Stimulated activated CD8-positive, alpha-beta memory T cell treated with anti-CD3 and anti-CD28 coated beads, Interleukin-4, amount 100 ng/mL, for 24 hours (primary cell): ENCODE data around the gene PCDHGB4.
"Not testable (repeated sequence)": the region's sequence is repeated elsewhere in the genome, so short reads cannot be mapped to it uniquely, and the experiment has no call there.

ENCODE experiments used
- DNase-seq: peaks from one replicate; pipeline ENCODE4 v3.0.0-alpha.2; 2020; ENCODE audit warnings: low read depth

Gene PCDHGB4

DNA sequence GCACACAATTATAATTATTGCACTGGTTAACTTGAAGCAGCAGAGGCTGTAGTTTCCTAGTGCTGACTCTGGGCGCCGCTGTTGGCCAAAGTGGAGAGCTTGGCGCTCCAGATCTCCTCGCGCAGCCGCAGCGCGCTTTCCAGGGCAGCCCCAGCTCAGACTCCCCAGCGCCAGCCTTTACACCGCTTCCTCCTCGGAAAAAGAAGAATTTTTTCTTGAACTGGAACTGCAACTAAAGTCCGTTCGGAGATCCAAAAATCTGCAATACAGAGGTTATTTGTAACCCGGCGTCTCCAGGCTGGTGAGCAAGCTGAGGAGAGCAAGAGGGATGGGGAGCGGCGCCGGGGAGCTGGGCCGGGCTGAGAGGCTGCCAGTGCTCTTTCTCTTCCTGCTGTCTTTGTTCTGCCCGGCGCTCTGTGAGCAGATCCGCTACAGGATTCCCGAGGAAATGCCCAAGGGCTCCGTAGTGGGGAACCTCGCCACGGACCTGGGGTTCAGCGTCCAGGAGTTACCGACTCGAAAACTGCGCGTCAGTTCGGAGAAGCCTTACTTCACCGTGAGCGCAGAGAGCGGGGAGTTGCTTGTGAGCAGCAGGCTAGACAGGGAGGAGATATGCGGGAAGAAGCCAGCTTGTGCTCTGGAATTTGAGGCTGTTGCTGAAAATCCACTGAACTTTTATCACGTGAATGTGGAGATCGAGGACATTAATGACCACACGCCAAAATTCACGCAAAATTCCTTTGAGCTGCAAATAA, at the start of gene PCDHGB4:
Gene PCDHGB4 (plus strand): TSS at position 142 of the 755 bp plus-strand sequence. CDS start 187 bp downstream, at position 329.
- DNase-seq: not testable (repeated sequence)

- DNase-seq: no peak
Observed at GRCh38 chr5:141338538-141339306, 48.8 kb upstream of the PCDHGB4 start, which contains the start of gene PCDHGA2. PCDHGA2 (plus strand) TSS chr5:141338760.

DNA sequence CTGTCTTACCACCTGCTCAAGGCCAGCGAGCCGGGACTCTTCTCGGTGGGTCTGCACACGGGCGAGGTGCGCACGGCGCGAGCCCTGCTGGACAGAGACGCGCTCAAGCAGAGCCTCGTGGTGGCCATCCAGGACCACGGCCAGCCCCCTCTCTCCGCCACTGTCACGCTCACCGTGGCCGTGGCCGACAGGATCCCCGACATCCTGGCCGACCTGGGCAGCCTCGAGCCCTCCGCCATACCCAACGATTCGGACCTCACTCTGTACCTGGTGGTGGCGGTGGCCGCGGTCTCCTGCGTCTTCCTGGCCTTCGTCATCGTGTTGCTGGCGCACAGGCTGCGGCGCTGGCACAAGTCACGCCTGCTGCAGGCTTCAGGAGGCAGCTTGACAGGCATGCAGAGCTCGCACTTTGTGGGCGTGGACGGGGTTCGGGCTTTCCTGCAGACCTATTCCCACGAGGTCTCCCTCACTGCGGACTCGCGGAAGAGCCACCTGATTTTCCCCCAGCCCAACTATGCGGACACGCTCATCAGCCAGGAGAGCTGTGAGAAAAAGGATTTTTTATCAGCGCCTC, 46.6 kb upstream of the PCDHGB4 start:
- DNase-seq: not testable (repeated sequence)

DNA sequence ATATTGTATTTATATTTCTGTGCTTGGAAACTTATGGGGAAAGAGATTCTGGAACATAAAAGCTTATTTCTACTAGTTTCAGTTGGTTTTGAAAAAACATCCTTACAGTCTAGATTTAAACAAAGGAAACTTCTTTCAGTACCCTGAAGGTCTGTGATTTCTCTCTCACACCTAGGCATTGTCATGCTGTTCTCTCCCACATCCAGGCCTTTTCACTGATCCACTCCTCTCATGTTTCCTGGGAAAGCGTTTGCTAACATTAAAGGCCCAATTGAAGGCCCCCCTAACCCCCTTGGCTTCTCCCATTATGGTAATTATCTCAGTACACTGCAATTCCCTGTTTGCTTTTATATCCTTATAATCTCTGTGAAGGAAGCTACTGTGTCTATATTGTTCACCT, 44.7 kb upstream of the PCDHGB4 start:
- no peak for DNase-seq

- DNase-seq: no peak
Observed at GRCh38 chr5:141343242-141343952, 44.1 kb upstream of the PCDHGB4 start, which contains the start of gene PCDHGA3. PCDHGA3 (plus strand) TSS chr5:141343829; CDS start chr5:141344034, 205 bp downstream.

DNA sequence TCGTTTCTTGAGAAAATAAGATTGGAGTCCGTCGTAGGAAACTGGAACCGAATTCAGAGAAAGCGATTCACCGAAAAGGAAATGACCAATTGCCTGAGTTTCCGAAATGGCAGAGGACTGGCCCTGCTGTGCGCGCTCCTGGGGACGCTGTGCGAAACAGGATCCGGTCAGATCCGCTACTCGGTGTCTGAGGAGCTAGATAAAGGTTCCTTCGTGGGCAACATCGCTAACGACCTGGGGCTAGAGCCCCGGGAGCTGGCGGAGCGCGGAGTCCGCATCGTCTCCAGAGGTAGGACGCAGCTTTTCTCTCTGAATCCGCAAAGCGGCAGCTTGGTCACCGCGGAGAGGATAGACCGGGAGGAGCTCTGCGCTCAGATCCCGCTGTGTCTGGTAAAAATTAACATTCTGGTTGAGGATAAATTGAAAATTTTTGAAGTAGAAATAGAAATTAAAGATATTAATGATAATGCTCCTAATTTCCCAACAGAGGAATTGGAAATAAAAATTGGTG, 43.5 kb upstream of the PCDHGB4 start:
- DNase-seq: no peak

GRCh38 chr5:141345327-141345726, 42.2 kb upstream of the PCDHGB4 start:
- DNase-seq: no peak

DNA sequence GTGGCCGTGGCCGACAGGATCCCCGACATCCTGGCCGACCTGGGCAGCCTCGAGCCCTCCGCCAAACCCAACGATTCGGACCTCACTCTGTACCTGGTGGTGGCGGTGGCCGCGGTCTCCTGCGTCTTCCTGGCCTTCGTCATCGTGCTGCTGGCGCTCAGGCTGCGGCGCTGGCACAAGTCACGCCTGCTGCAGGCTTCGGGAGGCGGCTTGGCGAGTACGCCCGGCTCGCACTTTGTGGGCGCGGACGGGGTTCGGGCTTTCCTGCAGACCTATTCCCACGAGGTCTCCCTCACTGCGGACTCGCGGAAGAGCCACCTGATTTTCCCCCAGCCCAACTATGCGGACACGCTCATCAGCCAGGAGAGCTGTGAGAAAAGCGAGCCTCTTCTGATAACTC, 41.5 kb upstream of the PCDHGB4 start:
- DNase-seq: not testable (repeated sequence)

DNA sequence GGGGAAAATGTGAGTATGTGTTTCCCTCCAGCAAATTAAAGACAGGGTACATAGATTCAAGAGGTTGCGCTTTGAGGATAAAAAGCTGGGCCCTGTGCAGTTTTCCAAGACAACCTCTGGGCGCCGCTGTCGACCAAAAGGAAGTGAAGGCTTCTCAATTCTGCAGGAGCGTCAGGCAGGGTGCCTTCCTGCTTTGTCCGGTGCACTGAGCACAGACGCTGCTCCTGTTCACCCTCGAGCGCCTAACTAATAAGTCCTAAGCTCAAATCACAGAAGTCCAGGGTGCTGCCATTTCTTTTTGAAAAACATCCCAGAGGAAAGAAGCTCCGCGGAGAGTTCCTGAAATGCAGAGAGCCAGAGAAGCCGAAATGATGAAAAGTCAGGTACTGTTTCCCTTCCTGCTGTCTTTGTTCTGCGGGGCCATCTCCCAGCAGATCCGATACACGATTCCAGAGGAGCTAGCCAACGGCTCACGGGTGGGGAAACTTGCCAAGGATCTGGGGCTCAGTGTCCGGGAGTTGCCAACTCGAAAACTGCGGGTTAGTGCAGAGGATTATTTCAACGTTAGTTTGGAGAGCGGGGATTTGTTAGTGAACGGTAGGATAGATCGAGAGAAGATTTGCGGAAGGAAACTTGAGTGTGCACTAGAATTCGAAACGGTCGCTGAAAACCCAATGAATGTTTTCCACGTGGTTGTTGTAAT, 37.4 kb upstream of the PCDHGB4 start, which contains the start of gene PCDHGB1:
Gene PCDHGB1 (plus strand): TSS at position 183 of the 703 bp plus-strand sequence. CDS start 162 bp downstream, at position 345.
- DNase-seq: no peak

GRCh38 chr5:141351591-141351990, 35.9 kb upstream of the PCDHGB4 start:
- no peak for DNase-seq

DNA sequence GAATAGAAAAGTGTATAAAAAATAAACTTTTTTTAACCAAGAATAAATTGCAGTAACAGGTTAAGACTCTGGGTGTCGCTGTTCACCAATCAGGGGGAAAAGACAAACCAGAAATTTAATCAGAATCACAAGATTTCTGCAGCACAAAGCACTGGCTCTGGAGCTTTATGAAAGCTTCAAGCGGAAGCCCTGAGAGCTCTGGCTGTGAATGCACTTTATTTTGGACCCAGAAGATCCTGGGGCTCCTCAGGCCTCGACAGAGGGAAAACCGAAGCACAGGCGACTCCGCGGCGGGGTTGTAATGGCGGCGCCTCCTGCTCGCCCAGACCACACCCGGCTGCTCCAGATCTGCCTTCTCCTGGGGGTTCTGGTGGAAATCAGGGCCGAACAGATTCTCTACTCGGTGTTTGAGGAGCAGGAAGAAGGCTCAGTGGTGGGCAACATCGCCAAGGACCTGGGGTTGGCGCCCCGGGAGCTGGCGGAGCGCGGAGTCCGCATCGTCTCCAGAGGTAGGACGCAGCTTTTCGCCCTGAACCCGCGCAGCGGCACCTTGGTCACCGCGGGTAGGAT, 32.5 kb upstream of the PCDHGB4 start, which contains the start of gene PCDHGA4:
Gene PCDHGA4 (plus strand): TSS at position 122 of the 570 bp plus-strand sequence. CDS start 87 bp downstream, at position 209.
- DNase-seq: no peak

DNA sequence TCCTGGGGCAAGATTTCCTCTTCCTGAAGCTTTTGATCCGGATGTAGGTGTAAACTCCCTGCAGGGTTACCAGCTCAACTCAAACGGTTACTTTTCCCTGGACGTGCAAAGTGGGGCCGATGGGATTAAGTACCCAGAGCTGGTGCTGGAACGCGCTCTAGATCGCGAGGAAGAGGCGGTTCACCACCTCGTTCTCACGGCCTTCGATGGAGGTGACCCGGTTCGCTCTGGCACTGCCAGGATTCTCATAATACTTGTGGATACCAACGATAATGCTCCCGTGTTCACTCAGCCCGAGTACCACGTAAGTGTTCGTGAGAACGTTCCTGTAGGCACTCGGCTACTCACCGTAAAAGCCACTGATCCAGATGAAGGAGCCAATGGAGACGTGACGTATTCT, 31.9 kb upstream of the PCDHGB4 start:
- DNase-seq: no peak

GRCh38 chr5:141356133-141356532, 31.4 kb upstream of the PCDHGB4 start:
- no peak for DNase-seq

- no peak for DNase-seq
Observed at GRCh38 chr5:141356950-141357349, 30.5 kb upstream of the PCDHGB4 start.

DNA sequence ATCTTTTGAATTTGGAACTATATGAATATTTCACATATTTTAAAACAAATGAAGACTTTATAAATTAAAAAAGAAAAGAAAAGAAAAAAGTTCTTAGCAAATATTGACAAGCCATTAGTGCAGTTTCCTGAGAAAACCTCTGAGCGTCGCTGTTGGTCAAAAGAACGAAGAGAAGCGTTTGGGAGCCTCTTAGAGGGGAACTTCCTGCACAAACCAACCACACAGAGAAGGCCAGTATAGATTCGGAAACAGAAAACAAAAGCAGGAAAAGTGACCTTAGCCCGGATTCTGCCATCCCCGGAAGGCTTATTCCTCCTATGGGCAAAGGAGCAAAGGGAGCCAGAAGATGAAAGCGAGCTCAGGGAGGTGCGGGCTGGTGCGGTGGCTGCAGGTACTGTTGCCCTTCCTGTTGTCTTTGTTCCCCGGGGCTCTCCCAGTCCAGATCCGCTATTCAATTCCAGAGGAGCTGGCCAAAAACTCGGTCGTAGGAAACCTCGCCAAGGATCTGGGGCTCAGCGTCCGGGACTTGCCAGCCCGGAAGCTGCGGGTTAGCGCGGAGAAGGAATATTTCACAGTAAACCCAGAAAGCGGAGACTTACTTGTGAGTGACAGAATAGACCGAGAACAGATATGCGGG, 27.6 kb upstream of the PCDHGB4 start, which contains the start of gene PCDHGB2:
Gene PCDHGB2 (plus strand): TSS at position 205 of the 637 bp plus-strand sequence. CDS start 142 bp downstream, at position 347.
- no peak for DNase-seq

- DNase-seq: no peak
Observed at GRCh38 chr5:141360685-141361084, 26.8 kb upstream of the PCDHGB4 start.

GRCh38 chr5:141362719-141363118, 24.8 kb upstream of the PCDHGB4 start:
- DNase-seq: no peak

DNA sequence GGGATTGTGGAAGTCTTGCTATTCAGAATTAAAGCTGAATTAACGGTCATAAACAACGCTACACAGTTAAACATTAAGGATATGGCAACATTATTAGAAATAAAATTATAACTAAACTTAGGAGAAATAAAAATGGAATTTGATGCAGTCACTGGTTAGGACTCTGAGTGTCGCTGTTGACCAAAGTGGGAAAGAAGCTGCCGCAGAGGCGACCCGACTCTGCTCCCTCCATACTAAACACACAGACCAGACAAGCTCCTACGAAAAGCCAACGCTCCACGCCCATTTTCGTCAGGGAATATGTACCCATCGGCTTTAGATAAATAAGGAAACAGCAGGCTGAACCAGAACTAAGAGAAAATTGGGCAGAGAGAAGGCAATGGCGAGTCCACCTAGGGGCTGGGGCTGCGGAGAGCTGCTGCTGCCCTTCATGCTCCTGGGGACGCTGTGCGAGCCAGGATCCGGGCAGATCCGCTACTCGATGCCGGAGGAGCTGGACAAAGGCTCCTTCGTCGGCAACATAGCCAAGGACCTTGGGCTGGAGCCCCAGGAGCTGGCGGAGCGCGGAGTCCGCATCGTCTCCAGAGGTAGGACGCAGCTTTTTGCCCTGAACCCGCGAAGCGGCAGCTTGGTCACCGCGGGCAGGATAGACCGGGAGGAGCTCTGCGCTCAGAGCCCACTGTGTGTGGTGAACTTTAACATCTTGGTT, 23.4 kb upstream of the PCDHGB4 start, which contains the start of gene PCDHGA5:
Gene PCDHGA5 (plus strand): TSS at position 211 of the 709 bp plus-strand sequence. CDS start 169 bp downstream, at position 380.
- no peak for DNase-seq
